RPMI8226 (cell line): ENCODE measurements around the gene OST4.
A peak's percentile ranks its signal among the peaks of the same experiment; 100 is the strongest.
"Not testable (repeated sequence)": the region's sequence is repeated elsewhere in the genome, so short reads cannot be mapped to it uniquely, and the experiment has no call there.

Experiments
- DNase-seq: peaks from one replicate; pipeline ENCODE4 v3.0.0-alpha.2; 2015

OST4 gene

GRCh38 chr2:27071277-27071989, at the start of gene OST4:
TSS of gene OST4 (minus strand) at chr2:27071654.
- DNase-seq = peak; percentile 96

GRCh38 chr2:27119330-27119670, 47.8 kb upstream of the OST4 start:
- not testable (repeated sequence) for DNase-seq

- no peak for DNase-seq
These were observed 47.3 kb upstream of the OST4 start, which contains the start of gene CGREF1 for GRCh38 chr2:27118525-27119329. TSS of gene CGREF1 (minus strand) at chr2:27119128. CDS start at chr2:27104366, 14,762 bp downstream.

- no peak for DNase-seq
These were observed 46.6 kb upstream of the OST4 start for GRCh38 chr2:27117995-27118524.

GRCh38 chr2:27115519-27115918, 44.1 kb upstream of the OST4 start:
- DNase-seq = no peak

GRCh38 chr2:27111392-27112078, 40.1 kb upstream of the OST4 start:
- DNase-seq = not testable (repeated sequence)

- not testable (repeated sequence) for DNase-seq
These were observed 39.3 kb upstream of the OST4 start for GRCh38 chr2:27110603-27111352.

- DNase-seq = no peak
These were observed 37.6 kb upstream of the OST4 start for GRCh38 chr2:27109083-27109482.

- no peak for DNase-seq
These were observed 36.8 kb upstream of the OST4 start for GRCh38 chr2:27108221-27108620.

- DNase-seq = peak; percentile 68
These were observed 34.5 kb upstream of the OST4 start for GRCh38 chr2:27105981-27106380.

GRCh38 chr2:27102329-27102728, 30.9 kb upstream of the OST4 start:
- no peak for DNase-seq

GRCh38 chr2:27100036-27100435, 28.6 kb upstream of the OST4 start:
- DNase-seq = no peak

GRCh38 chr2:27099334-27099955, 28.0 kb upstream of the OST4 start:
- no peak for DNase-seq

GRCh38 chr2:27097341-27097740, 25.9 kb upstream of the OST4 start:
- DNase-seq = no peak

- DNase-seq = no peak
These were observed 25.4 kb upstream of the OST4 start for GRCh38 chr2:27096748-27097297.

GRCh38 chr2:27095745-27096651, 24.5 kb upstream of the OST4 start:
- DNase-seq = peak; percentile 48

- DNase-seq = no peak
These were observed 23.9 kb upstream of the OST4 start for GRCh38 chr2:27095427-27095744.

GRCh38 chr2:27094353-27094984, 23.0 kb upstream of the OST4 start:
- DNase-seq = no peak

- no peak for DNase-seq
These were observed 22.2 kb upstream of the OST4 start for GRCh38 chr2:27093430-27094352.
